SK-N-SH (cell line): Measurements from ENCODE around the gene MLLT11. TPM values are rescaled to one million over a fixed set of nuclear protein-coding genes. Genes with fewer than 3 reads are reported as not detected.

Experiments used
- CTCF ChIA-PET: fragments of 300-600, 350-600 bp; formaldehyde crosslinking; extraction: SDS; loops from one replicate; lab custom pipeline; 2021; lab: Yijun Ruan, JAX
- POLR2A ChIA-PET: fragments of 350-600 bp; sonication (Branson Sonifier 250); formaldehyde crosslinking; extraction: SDS; loops from one replicate; lab custom pipeline; 2020; ENCODE audit warnings: antibody characterized with exemption, inconsistent platforms; lab: Yijun Ruan, JAX
- DNase-seq: peaks from one replicate; pipeline ENCODE4 v3.0.0; 2012
- H2AFZ ChIP-seq: fragments of 200-600 bp; sonication (generic); 2 replicates; pipeline ENCODE4 v1.8.1; 2016; ENCODE audit warnings: antibody characterized with exemption, mild to moderate bottlenecking, low read depth
- H3F3A ChIP-seq: fragments of 200-600 bp; sonication (generic); replicated peaks from 2 replicates; pipeline ENCODE3; 2016; ENCODE audit warnings: antibody characterized with exemption, mild to moderate bottlenecking; ENCODE audit not compliant: insufficient read depth
- H3K27ac ChIP-seq, 2 experiments: fragments of 200-500 bp in 1 of 2; fragments of 200-600 bp in 1 of 2; sonication (Bioruptor generic) in 1 of 2; sonication (generic), shearing (Covaris generic) in 1 of 2; 2 replicates each; pipeline versions ENCODE4 v1.5.1 to v1.6.1; 2014 to 2016; ENCODE audit warnings: low read depth in 2 of 2, inconsistent platforms in 1 of 2, low read length in 1 of 2, mild to moderate bottlenecking in 1 of 2, mixed read lengths in 1 of 2
- H3K27me3 ChIP-seq: fragments of 200-600 bp; sonication (generic), shearing (Covaris generic); 2 replicates; pipeline ENCODE4 v1.6.1; 2016; ENCODE audit warnings: mixed run types; ENCODE audit not compliant: insufficient read depth
- H3K36me3 ChIP-seq, 2 experiments: fragments of 200-500 bp in 1 of 2; fragments of 200-600 bp in 1 of 2; sonication (Bioruptor generic) in 1 of 2; sonication (generic) in 1 of 2; replicated peaks in 1 of 2; 2 replicates each; pipeline versions ENCODE3 to v1.5.1; 2014 to 2016; ENCODE audit warnings: low read length in 1 of 2, mild to moderate bottlenecking in 1 of 2; ENCODE audit not compliant: insufficient read depth in 2 of 2, control insufficient read depth in 1 of 2
- H3K4me1 ChIP-seq, 2 experiments: fragments of 200-500 bp in 1 of 2; fragments of 200-600 bp in 1 of 2; sonication (Bioruptor generic) in 1 of 2; sonication (generic), shearing (Covaris generic) in 1 of 2; 2 replicates each; pipeline versions ENCODE4 v1.5.1 to v1.6.1; 2014 to 2016; ENCODE audit warnings: low read depth in 1 of 2, low read length in 1 of 2, mixed run types in 1 of 2; ENCODE audit not compliant: insufficient read depth in 2 of 2, control insufficient read depth in 1 of 2
- H3K4me2 ChIP-seq: fragments of 200-600 bp; sonication (generic), shearing (Covaris generic); 2 replicates; pipeline ENCODE4 v1.6.1; 2017; ENCODE audit warnings: mixed run types
- H3K4me3 ChIP-seq, 2 experiments: fragments of 200-500 bp in 1 of 2; fragments of 200-600 bp in 1 of 2; sonication (Bioruptor generic) in 1 of 2; sonication (generic), shearing (Covaris generic) in 1 of 2; 2 replicates each; pipeline versions ENCODE4 v1.5.1 to v1.8.1; 2014 to 2016; ENCODE audit warnings: low read depth in 2 of 2, inconsistent platforms in 1 of 2, low read length in 1 of 2, mild to moderate bottlenecking in 1 of 2, mixed read lengths in 1 of 2, moderate library complexity in 1 of 2
- H3K79me2 ChIP-seq: fragments of 200-600 bp; sonication (generic); 2 replicates; pipeline ENCODE4 v1.8.1; 2017; ENCODE audit warnings: mild to moderate bottlenecking; ENCODE audit not compliant: insufficient read depth
- H3K9ac ChIP-seq: fragments of 200-600 bp; sonication (generic); 2 replicates; pipeline ENCODE4 v1.6.1; 2017; ENCODE audit warnings: mixed run types
- H3K9me2 ChIP-seq: fragments of 200-600 bp; sonication (generic); 2 replicates; pipeline ENCODE4 v1.6.1; 2017; ENCODE audit warnings: mixed run types
- H3K9me3 ChIP-seq: fragments of 200-600 bp; sonication (generic); 2 replicates; pipeline ENCODE4 v1.6.1; 2017; ENCODE audit warnings: mixed run types, mild to moderate bottlenecking, moderate library complexity
- H4K20me1 ChIP-seq: fragments of 200-600 bp; sonication (generic); 2 replicates; pipeline ENCODE4 v1.6.1; 2017; ENCODE audit warnings: mild to moderate bottlenecking, mixed run types; ENCODE audit not compliant: insufficient read depth
- EP300 ChIP-seq, 2 experiments: IDR thresholded peaks; 2 replicates each; pipeline versions ENCODE4 v1.4.0 to v1.6.1; 2012; ENCODE audit warnings: borderline replicate concordance in 1 of 2, low read depth in 1 of 2, low read length in 1 of 2
- EZH2phosphoT487 ChIP-seq: fragments of 200-600 bp; sonication (generic); IDR thresholded peaks from 2 replicates; pipeline ENCODE4 v1.6.1; 2017; ENCODE audit warnings: low read depth, mixed run types, mild to moderate bottlenecking, antibody characterized with exemption, moderate library complexity, borderline replicate concordance
- FOSL2 ChIP-seq: IDR thresholded peaks from 2 replicates; pipeline ENCODE4 v1.4.0; 2012; ENCODE audit warnings: low read depth, mild to moderate bottlenecking, moderate library complexity, borderline replicate concordance
- FOXJ3 ChIP-seq: sonication (generic); formaldehyde crosslinking; IDR thresholded peaks from 2 replicates; pipeline ENCODE4 v1.5.1; 2020; ENCODE audit warnings: mild to moderate bottlenecking, missing genetic modification reagents
- FOXM1 ChIP-seq: IDR thresholded peaks from 2 replicates; pipeline ENCODE4 v1.4.0; 2012; ENCODE audit warnings: low read depth, mild to moderate bottlenecking
- GABPA ChIP-seq: IDR thresholded peaks from 2 replicates; pipeline ENCODE4 v1.4.0; 2012; ENCODE audit warnings: low read depth, mild to moderate bottlenecking
- GATA2 ChIP-seq: sonication (generic); formaldehyde crosslinking; IDR thresholded peaks from 2 replicates; pipeline ENCODE4 v1.5.0; 2020; ENCODE audit warnings: mild to moderate bottlenecking, missing genetic modification reagents
- IRF3 ChIP-seq: fragments of 150-350 bp; IDR thresholded peaks from 2 replicates; pipeline ENCODE4 v1.6.1; 2016; ENCODE audit warnings: mild to moderate bottlenecking, low read depth, low read length
- JUND ChIP-seq: IDR thresholded peaks from 2 replicates; pipeline ENCODE4 v1.4.0; 2012
- MAX ChIP-seq: IDR thresholded peaks from 2 replicates; pipeline ENCODE4 v1.4.0; 2012; ENCODE audit warnings: low read depth
- PBX3 ChIP-seq: IDR thresholded peaks from 2 replicates; pipeline ENCODE4; 2012
- RCOR1 ChIP-seq: fragments of 150-350 bp; IDR thresholded peaks from 2 replicates; pipeline ENCODE4 v1.6.1; 2017; ENCODE audit warnings: antibody characterized with exemption, low read length
- RXRA ChIP-seq: IDR thresholded peaks from 2 replicates; pipeline ENCODE4 v1.4.0; 2012; ENCODE audit warnings: low read depth, mild to moderate bottlenecking, borderline replicate concordance
- TAF1 ChIP-seq: IDR thresholded peaks from 2 replicates; pipeline ENCODE4 v1.6.1; 2012; ENCODE audit warnings: low read depth, mild to moderate bottlenecking, low read length, moderate library complexity, borderline replicate concordance
- TCF12 ChIP-seq: IDR thresholded peaks from 2 replicates; pipeline ENCODE4 v1.4.0; 2012
- TEAD4 ChIP-seq: IDR thresholded peaks from 2 replicates; pipeline ENCODE4 v1.4.0; 2012; ENCODE audit warnings: mild to moderate bottlenecking, borderline replicate concordance; ENCODE audit not compliant: insufficient read depth
- USF1 ChIP-seq: IDR thresholded peaks from 2 replicates; pipeline ENCODE4 v1.4.0; 2012; ENCODE audit warnings: low read depth, borderline replicate concordance
- YY1 ChIP-seq: IDR thresholded peaks from 2 replicates; pipeline ENCODE4 v1.4.0; 2012; ENCODE audit warnings: low read depth, mild to moderate bottlenecking
- ZBTB33 ChIP-seq: IDR thresholded peaks from 2 replicates; pipeline ENCODE4 v1.4.0; 2012; ENCODE audit warnings: low read depth, borderline replicate concordance
- WGBS: methylation state at CpG from one replicate; pipeline ENCODE4 v1.1.6; 2017; ENCODE audit warnings: low lambda C conversion rate; 5-methylcytosine and 5-hydroxymethylcytosine counted together
- polyA plus RNA-seq, 3 experiments: library from polyadenylated mRNA; depleted of rRNA; stranded (reverse); fragments of >200 nt; gene quantifications; 2 replicates each; pipeline ENCODE4 v1.2.3, GENCODE V29; 2012

Gene MLLT11
- polyA plus RNA-seq, 1 of the 3 experiments (the other 2 are of a cell fraction): 26.7 TPM

GRCh38 chr1:151065089-151065645 lies 5.0 kb downstream of the MLLT11 start (continued):
- TF ChIP-seq MAX (no peak), IRF3 (no peak), FOXJ3 (CRISPR knock-in tag) (no peak), USF1 (no peak)

- no peak for TF ChIP-seq FOXM1
- no peak for TF ChIP-seq FOSL2
- TF ChIP-seq GABPA: no peak
- TF ChIP-seq PBX3: no peak
- no peak for TF ChIP-seq IRF3
- TF ChIP-seq RXRA: no peak
- TF ChIP-seq GATA2 (CRISPR knock-in tag): no peak
- no peak for TF ChIP-seq TCF12
- TF ChIP-seq USF1: no peak
- TF ChIP-seq TAF1: no peak
- TF ChIP-seq TEAD4: no peak
- TF ChIP-seq EP300 (IDR thresholded peaks at IDR 0.05; ENCODE audit: borderline replicate concordance in 1 of 2, low read depth in 1 of 2, low read length in 1 of 2): no peak
- TF ChIP-seq RCOR1: no peak
- TF ChIP-seq EZH2phosphoT487: no peak
- no peak for TF ChIP-seq YY1
- TF ChIP-seq FOXJ3 (CRISPR knock-in tag): no peak
- no peak for TF ChIP-seq ZBTB33
- no peak for TF ChIP-seq JUND
- TF ChIP-seq, all 33 proteins: peak for 0
- no peaks in the 10 kb centered on the region for H3K27me3 ChIP-seq
- H3K9me3 ChIP-seq: no peaks in the 10 kb centered on the region
- no peak overlapping the region for H3K4me2 ChIP-seq
- H3F3A ChIP-seq: peaks cover 53% of the 10 kb centered on the region
- H3K36me3 ChIP-seq: peaks cover 21 to 45% of the 10 kb centered on the region in 2 experiments
- H3K4me3 ChIP-seq: no peak overlapping the region
- peaks cover 73% of the 10 kb centered on the region for H3K79me2 ChIP-seq
- no peak overlapping the region for H2AFZ ChIP-seq
- ChIA-PET CTCF (interaction anchor here (0.7 to 1.9 kb wide), 4 partner anchors 19 to 89 kb away, joined by 3 to 8 read pairs (median 6); partner anchors contain the start of genes C1orf56, MINDY1 and TNFAIP8L2), POLR2A (interaction anchor here (0.6 kb wide), 1 partner anchor 89 kb away, joined by 3 read pairs; the partner anchor contains the start of gene TNFAIP8L2)
- no peak overlapping the region for H3K9ac ChIP-seq
- peak overlapping the region in 1 of 2 experiments; percentile 29; a peak in 1 of 4 replicates for H3K27ac ChIP-seq
- WGBS: 100% methylated on average over 2 of the region's 4 CpGs
- no peak for DNase-seq
- H3K9me2 ChIP-seq: no peaks in the 10 kb centered on the region
- peaks cover 32% of the 10 kb centered on the region for H4K20me1 ChIP-seq
- peaks cover 9 to 13% of the 10 kb centered on the region in 2 experiments for H3K4me1 ChIP-seq
Measured at GRCh38 chr1:151067185-151067584, 7.0 kb downstream of the MLLT11 start.
